Fibroblast of lung (primary cell): ENCODE results near the gene NMD3. TPM values are rescaled to one million over a fixed set of nuclear protein-coding genes. Genes with fewer than 3 reads are reported as not detected.

Source experiments
- DNase-seq, 2 donors: peaks; one replicate each; pipeline versions ENCODE4 v3.0.0 to v3.0.0-alpha.2; 2010; ENCODE audit warnings: low read depth in 2 of 2
- H2AFZ ChIP-seq: 2 replicates; pipeline ENCODE4 v1.5.1; 2012; ENCODE audit warnings: low read length, control low read depth, inconsistent platforms
- H3K27ac ChIP-seq: 2 replicates; pipeline ENCODE4 v1.5.1; 2011; ENCODE audit warnings: low read length, control low read depth; ENCODE audit not compliant: insufficient read depth
- H3K27me3 ChIP-seq: 2 replicates; pipeline ENCODE4 v1.5.1; 2011; ENCODE audit warnings: mild to moderate bottlenecking, low read length; ENCODE audit not compliant: control insufficient read depth, insufficient read depth
- H3K36me3 ChIP-seq: 2 replicates; pipeline ENCODE4 v1.5.1; 2011; ENCODE audit warnings: low read length; ENCODE audit not compliant: control insufficient read depth, insufficient read depth
- H3K4me1 ChIP-seq: 2 replicates; pipeline ENCODE4 v1.5.1; 2011; ENCODE audit warnings: low read length; ENCODE audit not compliant: control insufficient read depth, insufficient read depth; ENCODE audit errors: extremely low read depth
- H3K4me2 ChIP-seq: 2 replicates; pipeline ENCODE4 v1.5.1; 2011; ENCODE audit warnings: low read length, control low read depth; ENCODE audit not compliant: insufficient read depth; ENCODE audit errors: extremely low read depth
- H3K4me3 ChIP-seq, 4 experiments: fragments of 200-600 bp in 1 of 4; sonication (generic) in 1 of 4; replicated peaks in 1 of 4; 2 replicates each; pipeline ENCODE4 v1.5.1; 2011 to 2016; ENCODE audit warnings: low read length in 4 of 4, low read depth in 3 of 4, mild to moderate bottlenecking in 3 of 4, control low read depth in 2 of 4, inconsistent platforms in 1 of 4, mixed read lengths in 1 of 4; ENCODE audit not compliant: insufficient read depth in 1 of 4; ENCODE audit errors: control extremely low read depth in 1 of 4
- H3K79me2 ChIP-seq: 2 replicates; pipeline ENCODE4 v1.5.1; 2012; ENCODE audit warnings: mild to moderate bottlenecking, low read length, inconsistent platforms; ENCODE audit not compliant: control insufficient read depth, insufficient read depth
- H3K9ac ChIP-seq: 2 replicates; pipeline ENCODE4 v1.5.1; 2011; ENCODE audit warnings: mild to moderate bottlenecking, low read length, control low read depth; ENCODE audit not compliant: insufficient read depth
- H3K9me3 ChIP-seq: 2 replicates; pipeline ENCODE4 v1.5.1; 2012; ENCODE audit warnings: low read depth, low read length; ENCODE audit not compliant: control insufficient read depth, insufficient read depth
- H4K20me1 ChIP-seq: 2 replicates; pipeline ENCODE4 v1.5.1; 2011; ENCODE audit warnings: low read length; ENCODE audit not compliant: control insufficient read depth, insufficient read depth; ENCODE audit errors: extremely low read depth
- CTCF ChIP-seq, 2 donors: IDR thresholded peaks in 1 of 2; conservative IDR thresholded peaks in 1 of 2; 1 replicate in 1 of 2; 2 replicates in 1 of 2; pipeline ENCODE4 v1.5.1; 2011 to 2012; ENCODE audit warnings: low read length in 2 of 2, control low read depth in 1 of 2, inconsistent platforms in 1 of 2, low read depth in 1 of 2, mild to moderate bottlenecking in 1 of 2
- EZH2 ChIP-seq: IDR thresholded peaks from 2 replicates; pipeline ENCODE4 v1.5.1; 2012; ENCODE audit warnings: low read length, control low read depth, mild to moderate bottlenecking; ENCODE audit errors: missing control alignments
- polyA plus RNA-seq, 2 donors: library from polyadenylated mRNA; depleted of rRNA in 1 of 2; stranded (reverse) in 1 of 2; unstranded in 1 of 2; fragments of >200 nt; gene quantifications; 2 replicates each; pipeline ENCODE4 v1.2.1, GENCODE V29; 2011 to 2012; ENCODE audit warnings: missing spikeins in 1 of 2
- total RNA-seq: library from RNA; depleted of rRNA; stranded (reverse); fragments of >200 nt; gene quantifications from 2 replicates; pipeline ENCODE4 v1.2.1, GENCODE V29; 2014

NMD3 gene
- total and polyA plus RNA-seq, 2 donors (not counting 1 experiment from before 2014, with no cell fraction given), result 62.8 to 134 TPM

DNA sequence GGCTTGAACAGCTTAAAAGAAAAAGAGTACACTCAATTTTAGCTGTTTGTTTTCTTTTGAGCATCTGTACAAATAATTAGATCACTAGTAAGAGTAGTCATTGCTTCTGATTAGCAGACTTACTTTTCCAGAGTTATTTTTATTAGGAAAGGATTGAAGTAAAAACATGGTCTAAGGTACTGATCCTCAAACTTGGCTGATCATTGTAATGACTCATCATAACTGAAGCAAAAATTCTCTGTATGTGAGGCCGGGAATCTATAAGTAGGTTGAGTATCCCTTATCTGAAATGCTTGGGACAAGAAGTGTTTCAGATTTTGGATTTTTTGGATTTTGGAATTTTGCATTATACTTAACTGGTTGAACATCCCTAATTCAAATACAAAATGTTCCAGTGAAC lies 12.4 kb downstream of the NMD3 start:
- DNase-seq, result peak; percentile 7 to 51
- no peak overlapping the region for H3K27ac ChIP-seq

GRCh38 chr3:161236240-161236639 lies 15.1 kb downstream of the NMD3 start:
- H3K9ac ChIP-seq, result no peak overlapping the region

More for the DNA sequence above, 12.4 kb downstream of the NMD3 start:
- TF ChIP-seq CTCF (conservative IDR thresholded peaks at IDR 0.05 in 1 of 2, IDR thresholded peaks at IDR 0.05 in 1 of 2; ENCODE audit: low read depth in 1 of 2, low read length in 2 of 2) (no peak), EZH2 (no peak)
- Histone ChIP-seq H3K4me1 (peaks cover 2% of the 10 kb centered on the region), H3K9me3 (no peaks in the 10 kb centered on the region), H3K9ac (no peak overlapping the region), H3K36me3 (peaks cover 10% of the 10 kb centered on the region), H3K4me2 (no peak overlapping the region), H3K27me3 (no peaks in the 10 kb centered on the region), H3K79me2 (peaks cover 26% of the 10 kb centered on the region), H4K20me1 (no peaks in the 10 kb centered on the region), H2AFZ (no peak overlapping the region), H3K4me3 (no peak overlapping the region)

GRCh38 chr3:161239700-161240099 lies 18.6 kb downstream of the NMD3 start:
- DNase-seq, result peak in 1 of 2 donors; percentile 24
- H3K36me3 ChIP-seq, result peaks cover 8% of the 10 kb centered on the region

More at GRCh38 chr3:161236240-161236639, 15.1 kb downstream of the NMD3 start:
- Histone ChIP-seq H3K4me3 (no peak overlapping the region), H4K20me1 (no peaks in the 10 kb centered on the region), H3K27ac (no peak overlapping the region), H3K4me2 (no peak overlapping the region), H3K4me1 (peaks cover 2% of the 10 kb centered on the region), H3K9me3 (no peaks in the 10 kb centered on the region), H3K36me3 (peaks cover 10% of the 10 kb centered on the region), H3K79me2 (peaks cover 6% of the 10 kb centered on the region), H2AFZ (no peak overlapping the region), H3K27me3 (no peaks in the 10 kb centered on the region)
- DNase-seq, result no peak
- TF ChIP-seq CTCF (conservative IDR thresholded peaks at IDR 0.05 in 1 of 2, IDR thresholded peaks at IDR 0.05 in 1 of 2; ENCODE audit: low read depth in 1 of 2, low read length in 2 of 2) (no peak), EZH2 (no peak)

More at GRCh38 chr3:161239700-161240099, 18.6 kb downstream of the NMD3 start:
- H3K27me3 ChIP-seq, result no peaks in the 10 kb centered on the region
- no peak overlapping the region for H3K4me3 ChIP-seq
- no peak overlapping the region for H3K27ac ChIP-seq
- H3K79me2 ChIP-seq, result peaks cover under 1% of the 10 kb centered on the region
- H3K4me2 ChIP-seq, result no peak overlapping the region
- no peak for TF ChIP-seq EZH2
- no peak for TF ChIP-seq CTCF (conservative IDR thresholded peaks at IDR 0.05 in 1 of 2, IDR thresholded peaks at IDR 0.05 in 1 of 2; ENCODE audit: low read depth in 1 of 2, low read length in 2 of 2)
- no peaks in the 10 kb centered on the region for H4K20me1 ChIP-seq
- H3K9me3 ChIP-seq, result no peaks in the 10 kb centered on the region
- no peak overlapping the region for H3K9ac ChIP-seq
- H2AFZ ChIP-seq, result no peak overlapping the region
- H3K4me1 ChIP-seq, result peaks cover 2% of the 10 kb centered on the region
